Heart left ventricle (tissue), 13 donors: ENCODE results near the gene GLRA1.

Experiments
- POLR2A ChIP-seq, 2 donors: fragments of 450-650 bp; IDR thresholded peaks; one replicate each; pipeline ENCODE4 v1.6.1; 2017; ENCODE audit warnings: antibody characterized with exemption in 2 of 2, mild to moderate bottlenecking in 2 of 2, moderate library complexity in 2 of 2
- TF ChIP-seq, protein P1 (sequence below), 12 donors: fragments of 200-600 bp; sonication (generic) in 4 of 12; IDR thresholded peaks; one replicate each; pipeline versions ENCODE4 v1.5.0 to v1.8.0; 2018 to 2022; ENCODE audit warnings: antibody characterized with exemption in 12 of 12, mild to moderate bottlenecking in 5 of 12
- donor health status: ischemic (EF 13 %, LVEDD 7.1; RV severe dilation, severe dysfunction).
- donor health status: DM: no; HTN: yes; CAD: no.
- donor health status: DM: no; HTN: no; CAD: no.
- donor health status: ischemic (EF 25% LVEDD 6.9; RV normal size, moderate dysfunction).
- donor health status: ischemic (EF 25% LVEDD 5.7; RV mildly dilated, moderate dysfunction).
- donor health status: ischemic (EF 35%, LVEDD 5.7; RV mildly dilated, moderate dysfunction).
- donor health status: nonischemic (EF 11% LVEDD 7.7; RV severe dilation, severe dysfunction).
- donor health status: DM: yes; HTN: yes; CAD: no.
- donor health status: PGD.
- donor health status: ischemic (EF 29% LVEDD 5.4; RV normal size, mild dysfunction).
- donor health status: nonischemic (EF 23%, LVEDD 6.1; RV moderate dilation, normal function).

DNA sequence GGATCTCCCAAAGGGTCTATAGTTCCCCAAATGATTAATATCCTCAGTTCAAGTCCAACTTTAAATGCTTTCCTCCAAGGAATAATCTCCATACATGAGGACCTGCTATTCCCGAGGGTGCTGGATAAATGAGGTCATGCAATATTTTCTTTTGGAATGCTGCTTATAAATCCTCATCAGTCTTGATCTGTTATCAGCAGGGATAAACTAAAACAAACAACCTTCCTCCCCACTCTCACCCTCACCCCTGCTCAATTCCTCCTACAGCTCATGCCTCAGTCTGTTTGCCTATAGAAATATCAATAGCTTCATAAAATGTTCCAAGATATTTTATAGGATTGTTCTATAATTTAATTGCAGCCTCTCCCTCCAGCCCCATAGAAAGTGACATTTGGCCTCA lies 61.1 kb downstream of the GLRA1 start:
- no peak for TF ChIP-seq POLR2A (IDR thresholded peaks at IDR 0.05)
- TF ChIP-seq, protein P1, sequence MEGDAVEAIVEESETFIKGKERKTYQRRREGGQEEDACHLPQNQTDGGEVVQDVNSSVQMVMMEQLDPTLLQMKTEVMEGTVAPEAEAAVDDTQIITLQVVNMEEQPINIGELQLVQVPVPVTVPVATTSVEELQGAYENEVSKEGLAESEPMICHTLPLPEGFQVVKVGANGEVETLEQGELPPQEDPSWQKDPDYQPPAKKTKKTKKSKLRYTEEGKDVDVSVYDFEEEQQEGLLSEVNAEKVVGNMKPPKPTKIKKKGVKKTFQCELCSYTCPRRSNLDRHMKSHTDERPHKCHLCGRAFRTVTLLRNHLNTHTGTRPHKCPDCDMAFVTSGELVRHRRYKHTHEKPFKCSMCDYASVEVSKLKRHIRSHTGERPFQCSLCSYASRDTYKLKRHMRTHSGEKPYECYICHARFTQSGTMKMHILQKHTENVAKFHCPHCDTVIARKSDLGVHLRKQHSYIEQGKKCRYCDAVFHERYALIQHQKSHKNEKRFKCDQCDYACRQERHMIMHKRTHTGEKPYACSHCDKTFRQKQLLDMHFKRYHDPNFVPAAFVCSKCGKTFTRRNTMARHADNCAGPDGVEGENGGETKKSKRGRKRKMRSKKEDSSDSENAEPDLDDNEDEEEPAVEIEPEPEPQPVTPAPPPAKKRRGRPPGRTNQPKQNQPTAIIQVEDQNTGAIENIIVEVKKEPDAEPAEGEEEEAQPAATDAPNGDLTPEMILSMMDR (IDR thresholded peaks at IDR 0.05): no peak
